K562 (cell line): ENCODE data around the gene IFRD1. TPM values are rescaled to one million over a fixed set of nuclear protein-coding genes. Genes with fewer than 3 reads are reported as not detected.

Experiments used
- ARID2 ChIP-seq: fragments of 450-650 bp; IDR thresholded peaks from 2 replicates; pipeline ENCODE4 v1.6.1; 2017; ENCODE audit warnings: antibody characterized with exemption, mild to moderate bottlenecking
- PCBP2 ChIP-seq: fragments of 200-400 bp; formaldehyde crosslinking; IDR thresholded peaks from 2 replicates; pipeline ENCODE4 v1.6.1; 2018; ENCODE audit warnings: low read length, low read depth, mild to moderate bottlenecking, moderate library complexity; ENCODE audit not compliant: poor library complexity, severe bottlenecking
- PKNOX1 ChIP-seq: fragments of 450-650 bp; IDR thresholded peaks from 2 replicates; pipeline ENCODE4 v1.6.1; 2016
- RAD21 ChIP-seq, 2 experiments: fragments of 250-450 bp in 1 of 2; fragments of 450-650 bp in 1 of 2; sonication (Bioruptor Pico) in 1 of 2; formaldehyde crosslinking in 1 of 2; IDR thresholded peaks in 1 of 2; conservative IDR thresholded peaks in 1 of 2; 2 replicates each; pipeline versions ENCODE4 v1.4.0 to v1.8.0; 2020 to 2022; ENCODE audit warnings: mild to moderate bottlenecking in 2 of 2, moderate library complexity in 1 of 2
- SIN3B ChIP-seq: fragments of 450-650 bp; IDR thresholded peaks from 2 replicates; pipeline ENCODE4 v1.6.1; 2017; ENCODE audit warnings: low read depth, mild to moderate bottlenecking, moderate library complexity
- SMC3 ChIP-seq: conservative IDR thresholded peaks from 2 replicates; pipeline ENCODE4 v1.6.1; 2011; ENCODE audit warnings: low read depth, low read length, improper control_type of control experiment; ENCODE audit not compliant: insufficient read depth
- U2AF2 ChIP-seq: fragments of 200-400 bp; formaldehyde crosslinking; optimal IDR thresholded peaks from 2 replicates; pipeline ENCODE3; 2017; ENCODE audit warnings: low read depth, mild to moderate bottlenecking, low read length
- ZBTB49 ChIP-seq: sonication (generic); formaldehyde crosslinking; IDR thresholded peaks from 2 replicates; pipeline ENCODE4 v1.8.0; 2022; ENCODE audit warnings: missing genetic modification reagents, mild to moderate bottlenecking, borderline replicate concordance
- polyA plus RNA-seq, 8 experiments: library from polyadenylated mRNA; depleted of rRNA in 4 of 8; stranded (reverse) in 5 of 8; unstranded in 3 of 8; fragments of >200 nt; fragmentation: Nextera tagmentation in 2 of 8; fragmentation: Illumina TruSeq in 1 of 8; extraction: Ambion mirVana in 2 of 8; extraction: Trizol in 1 of 8; gene quantifications; 2 replicates each; pipeline versions ENCODE4 v1.2.1 to v1.2.3, GENCODE V29; 2011 to 2014; ENCODE audit warnings: inconsistent platforms in 1 of 8, missing spikeins in 1 of 8
- total RNA-seq, 7 experiments: library from RNA; depleted of rRNA in 6 of 7; stranded (reverse); fragments of >200 nt in 6 of 7; fragmentation: Illumina TruSeq in 2 of 7; extraction: Trizol in 2 of 7; gene quantifications; 2 replicates each; pipeline versions ENCODE4 v1.2.1 to v1.2.3, GENCODE V29; 2011 to 2021; ENCODE audit warnings: low replicate concordance in 1 of 7
- TF ChIP-seq, protein P1 (sequence below): fragments of 250-450 bp; sonication (Bioruptor Pico); IDR thresholded peaks from 2 replicates; pipeline ENCODE4 v1.4.0; 2020; ENCODE audit warnings: mild to moderate bottlenecking, moderate library complexity
- TF ChIP-seq, protein P2 (sequence below): fragments of 200-800 bp; sonication (Bioruptor generic); IDR thresholded peaks from 2 replicates; pipeline ENCODE4 v1.6.1; 2016; ENCODE audit warnings: missing genetic modification characterization, missing compliant biosample characterization
- TF ChIP-seq, protein P3 (sequence below): fragments of 450-650 bp; formaldehyde crosslinking; IDR thresholded peaks from 2 replicates; pipeline ENCODE4 v1.4.0; 2020; ENCODE audit warnings: mild to moderate bottlenecking, moderate library complexity

The IFRD1 gene
- total and polyA plus RNA-seq, 9 of the 15 experiments (the other 6 are each of a cell fraction or from before 2014, with no cell fraction given): 27.6 to 81.8 (median 68.1) TPM

DNA sequence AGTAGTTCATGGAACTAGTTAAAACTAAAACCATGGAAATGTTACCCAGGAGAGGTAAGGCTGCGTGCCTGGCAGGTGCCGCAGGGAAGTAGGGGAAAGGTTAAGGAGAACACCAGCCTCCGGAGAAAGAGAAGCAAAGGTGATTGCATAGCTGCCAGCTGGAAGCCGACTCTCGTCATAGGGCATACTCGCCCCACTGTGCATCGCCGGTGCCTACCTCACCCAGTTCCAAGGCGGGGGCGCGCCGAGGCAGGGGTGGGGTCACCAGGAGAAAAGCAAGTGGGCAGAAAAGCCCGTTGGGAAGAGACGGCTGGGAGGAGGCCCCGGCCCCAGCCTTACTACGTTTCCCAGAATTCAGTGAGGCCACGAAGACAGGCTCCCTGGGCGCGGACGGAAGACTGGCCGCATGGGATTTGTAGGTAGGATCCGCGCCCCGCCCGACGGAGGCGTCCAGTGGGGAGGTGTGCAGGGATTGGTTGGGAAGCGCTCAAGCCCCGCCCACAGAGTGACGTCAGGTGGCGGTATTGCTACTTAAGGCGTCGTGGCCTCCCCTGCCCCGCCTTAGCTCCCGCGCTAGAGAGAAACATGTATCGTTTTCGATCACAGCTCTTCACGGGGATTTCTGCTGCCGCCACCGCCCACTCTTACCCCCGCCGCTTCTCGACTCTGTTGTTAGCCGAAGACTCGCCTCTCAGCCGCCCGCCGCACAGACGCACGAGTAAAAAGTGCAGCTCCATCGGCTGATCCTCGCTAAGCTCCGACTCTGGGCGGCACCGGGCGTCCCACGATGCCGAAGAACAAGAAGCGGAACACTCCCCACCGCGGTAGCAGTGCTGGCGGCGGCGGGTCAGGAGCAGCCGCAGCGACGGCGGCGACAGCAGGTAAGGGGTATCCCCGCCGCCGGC is at the start of gene IFRD1 (continued):
- TF ChIP-seq, protein P1, sequence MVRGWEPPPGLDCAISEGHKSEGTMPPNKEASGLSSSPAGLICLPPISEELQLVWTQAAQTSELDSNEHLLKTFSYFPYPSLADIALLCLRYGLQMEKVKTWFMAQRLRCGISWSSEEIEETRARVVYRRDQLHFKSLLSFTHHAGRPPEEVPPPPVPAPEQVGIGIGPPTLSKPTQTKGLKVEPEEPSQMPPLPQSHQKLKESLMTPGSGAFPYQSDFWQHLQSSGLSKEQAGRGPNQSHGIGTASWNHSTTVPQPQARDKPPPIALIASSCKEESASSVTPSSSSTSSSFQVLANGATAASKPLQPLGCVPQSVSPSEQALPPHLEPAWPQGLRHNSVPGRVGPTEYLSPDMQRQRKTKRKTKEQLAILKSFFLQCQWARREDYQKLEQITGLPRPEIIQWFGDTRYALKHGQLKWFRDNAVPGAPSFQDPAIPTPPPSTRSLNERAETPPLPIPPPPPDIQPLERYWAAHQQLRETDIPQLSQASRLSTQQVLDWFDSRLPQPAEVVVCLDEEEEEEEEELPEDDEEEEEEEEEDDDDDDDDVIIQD (CRISPR knock-in tag): no peak
- TF ChIP-seq ARID2 (peak; percentile 51; the same call in 1 of the 2 replicates), ZBTB49 (no peak; the same call in 1 of the 2 replicates), SIN3B (no peak; the same call in 1 of the 2 replicates), U2AF2 (no peak), PKNOX1 (no peak; the same call in 1 of the 2 replicates), PCBP2 (no peak), RAD21 (CRISPR knock-in tag; conservative IDR thresholded peaks at IDR 0.05 in 1 of 2, IDR thresholded peaks at IDR 0.05 in 1 of 2) (peak in 1 of 2 experiments; percentile 13; a peak in 2 of 4 replicates), SMC3 (no peak)
- TF ChIP-seq, protein P2, sequence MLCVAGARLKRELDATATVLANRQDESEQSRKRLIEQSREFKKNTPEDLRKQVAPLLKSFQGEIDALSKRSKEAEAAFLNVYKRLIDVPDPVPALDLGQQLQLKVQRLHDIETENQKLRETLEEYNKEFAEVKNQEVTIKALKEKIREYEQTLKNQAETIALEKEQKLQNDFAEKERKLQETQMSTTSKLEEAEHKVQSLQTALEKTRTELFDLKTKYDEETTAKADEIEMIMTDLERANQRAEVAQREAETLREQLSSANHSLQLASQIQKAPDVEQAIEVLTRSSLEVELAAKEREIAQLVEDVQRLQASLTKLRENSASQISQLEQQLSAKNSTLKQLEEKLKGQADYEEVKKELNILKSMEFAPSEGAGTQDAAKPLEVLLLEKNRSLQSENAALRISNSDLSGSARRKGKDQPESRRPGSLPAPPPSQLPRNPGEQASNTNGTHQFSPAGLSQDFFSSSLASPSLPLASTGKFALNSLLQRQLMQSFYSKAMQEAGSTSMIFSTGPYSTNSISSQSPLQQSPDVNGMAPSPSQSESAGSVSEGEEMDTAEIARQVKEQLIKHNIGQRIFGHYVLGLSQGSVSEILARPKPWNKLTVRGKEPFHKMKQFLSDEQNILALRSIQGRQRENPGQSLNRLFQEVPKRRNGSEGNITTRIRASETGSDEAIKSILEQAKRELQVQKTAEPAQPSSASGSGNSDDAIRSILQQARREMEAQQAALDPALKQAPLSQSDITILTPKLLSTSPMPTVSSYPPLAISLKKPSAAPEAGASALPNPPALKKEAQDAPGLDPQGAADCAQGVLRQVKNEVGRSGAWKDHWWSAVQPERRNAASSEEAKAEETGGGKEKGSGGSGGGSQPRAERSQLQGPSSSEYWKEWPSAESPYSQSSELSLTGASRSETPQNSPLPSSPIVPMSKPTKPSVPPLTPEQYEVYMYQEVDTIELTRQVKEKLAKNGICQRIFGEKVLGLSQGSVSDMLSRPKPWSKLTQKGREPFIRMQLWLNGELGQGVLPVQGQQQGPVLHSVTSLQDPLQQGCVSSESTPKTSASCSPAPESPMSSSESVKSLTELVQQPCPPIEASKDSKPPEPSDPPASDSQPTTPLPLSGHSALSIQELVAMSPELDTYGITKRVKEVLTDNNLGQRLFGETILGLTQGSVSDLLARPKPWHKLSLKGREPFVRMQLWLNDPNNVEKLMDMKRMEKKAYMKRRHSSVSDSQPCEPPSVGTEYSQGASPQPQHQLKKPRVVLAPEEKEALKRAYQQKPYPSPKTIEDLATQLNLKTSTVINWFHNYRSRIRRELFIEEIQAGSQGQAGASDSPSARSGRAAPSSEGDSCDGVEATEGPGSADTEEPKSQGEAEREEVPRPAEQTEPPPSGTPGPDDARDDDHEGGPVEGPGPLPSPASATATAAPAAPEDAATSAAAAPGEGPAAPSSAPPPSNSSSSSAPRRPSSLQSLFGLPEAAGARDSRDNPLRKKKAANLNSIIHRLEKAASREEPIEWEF (CRISPR knock-in tag): no peak
- TF ChIP-seq, protein P3, sequence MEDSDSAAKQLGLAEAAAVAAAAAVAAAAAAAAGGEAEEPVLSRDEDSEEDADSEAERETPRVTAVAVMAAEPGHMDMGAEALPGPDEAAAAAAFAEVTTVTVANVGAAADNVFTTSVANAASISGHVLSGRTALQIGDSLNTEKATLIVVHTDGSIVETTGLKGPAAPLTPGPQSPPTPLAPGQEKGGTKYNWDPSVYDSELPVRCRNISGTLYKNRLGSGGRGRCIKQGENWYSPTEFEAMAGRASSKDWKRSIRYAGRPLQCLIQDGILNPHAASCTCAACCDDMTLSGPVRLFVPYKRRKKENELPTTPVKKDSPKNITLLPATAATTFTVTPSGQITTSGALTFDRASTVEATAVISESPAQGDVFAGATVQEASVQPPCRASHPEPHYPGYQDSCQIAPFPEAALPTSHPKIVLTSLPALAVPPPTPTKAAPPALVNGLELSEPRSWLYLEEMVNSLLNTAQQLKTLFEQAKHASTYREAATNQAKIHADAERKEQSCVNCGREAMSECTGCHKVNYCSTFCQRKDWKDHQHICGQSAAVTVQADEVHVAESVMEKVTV (CRISPR knock-in tag): 0 out of 2 replicates have a peak, but pooled peaks have one; percentile 28
